ENCODE measurements around the gene PRODH2.

PRODH2 gene

GRCh38 chr19:35789195-35789977 lies 23.3 kb downstream of the PRODH2 start:
- Histone ChIP-seq H3K4me3 (ENCODE audit: low read length, poor library complexity, severe bottlenecking) (no peak overlapping the region), H3K27me3 (ENCODE audit: insufficient read depth, low read length, poor library complexity, severe bottlenecking) (no peaks in the 10 kb centered on the region), H3K79me2 (ENCODE audit: insufficient read depth, low read length) (no peaks in the 10 kb centered on the region), H3K4me2 (ENCODE audit: low read depth, low read length, poor library complexity, severe bottlenecking) (no peak overlapping the region), H2AFZ (ENCODE audit: low read length) (no peak overlapping the region), H4K20me1 (ENCODE audit: insufficient read depth, low read length, poor library complexity, severe bottlenecking) (peaks cover 3% of the 10 kb centered on the region), H3K9ac (ENCODE audit: low read depth, low read length, poor library complexity, severe bottlenecking) (no peak overlapping the region), H3F3A (ENCODE audit: low read depth) (no peaks in the 10 kb centered on the region), H3K36me3 (ENCODE audit: insufficient read depth, low read length) (no peaks in the 10 kb centered on the region; the same call in 1 of the 2 replicates), H3K4me1 (ENCODE audit: insufficient read depth, low read length, poor library complexity, severe bottlenecking) (no peaks in the 10 kb centered on the region), H3K9me3 (ENCODE audit: insufficient read depth, low read depth, low read length) (no peaks in the 10 kb centered on the region), H3K9me2 (replicated peaks; ENCODE audit: low read depth, low read length) (no peaks in the 10 kb centered on the region)
- no peak for TF ChIP-seq EZH2phosphoT487 (IDR thresholded peaks at IDR 0.05; ENCODE audit: borderline replicate concordance)
- TF ChIP-seq CTCF (conservative IDR thresholded peaks at IDR 0.05; ENCODE audit: low read length) = no peak

DNA sequence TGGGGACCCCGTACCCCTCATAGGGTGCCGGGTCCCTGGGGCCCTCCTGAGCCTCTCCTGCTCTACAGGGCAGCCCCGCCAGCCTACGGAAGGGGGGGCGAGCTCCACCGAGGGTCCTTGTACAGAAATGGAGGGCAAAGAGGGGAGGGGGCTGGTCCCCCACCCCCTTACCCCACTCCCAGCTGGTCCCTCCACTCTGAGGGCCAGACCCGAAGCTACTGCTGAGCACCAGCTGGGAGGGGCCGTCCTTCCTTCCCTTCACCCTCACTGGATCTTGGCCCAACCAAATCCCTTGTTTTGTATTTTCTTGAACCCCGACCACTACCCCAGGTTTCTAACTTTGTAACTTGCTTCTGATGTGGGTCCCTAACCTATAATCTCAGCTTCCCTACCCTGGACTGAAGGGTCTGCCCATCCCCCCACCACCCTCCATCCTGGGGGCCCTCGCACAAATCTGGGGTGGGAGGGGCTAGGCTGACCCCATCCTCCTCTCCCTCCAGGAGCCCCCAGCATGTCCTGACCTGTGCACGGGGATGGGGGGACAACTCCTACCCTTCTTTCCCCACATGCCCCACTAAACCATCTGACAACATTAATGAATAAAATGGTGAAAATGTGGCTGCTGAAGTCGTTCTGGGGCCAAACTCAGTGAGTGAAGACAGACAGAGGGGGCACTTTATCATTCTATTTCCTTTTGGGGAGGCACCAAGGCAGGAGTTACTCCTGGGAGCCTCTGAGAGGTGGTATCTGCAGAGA lies 24.3 kb downstream of the PRODH2 start:
- Histone ChIP-seq H3K4me1 (ENCODE audit: insufficient read depth, low read length, poor library complexity, severe bottlenecking) (no peaks in the 10 kb centered on the region), H3K4me3 (ENCODE audit: low read length, poor library complexity, severe bottlenecking) (no peak overlapping the region), H3K9me3 (ENCODE audit: insufficient read depth, low read depth, low read length) (no peaks in the 10 kb centered on the region), H3K36me3 (ENCODE audit: insufficient read depth, low read length) (no peaks in the 10 kb centered on the region; the same call in 1 of the 2 replicates), H3K9ac (ENCODE audit: low read depth, low read length, poor library complexity, severe bottlenecking) (no peak overlapping the region), H3K79me2 (ENCODE audit: insufficient read depth, low read length) (no peaks in the 10 kb centered on the region), H2AFZ (ENCODE audit: low read length) (no peak overlapping the region), H4K20me1 (ENCODE audit: insufficient read depth, low read length, poor library complexity, severe bottlenecking) (peaks cover 3% of the 10 kb centered on the region), H3K27me3 (ENCODE audit: insufficient read depth, low read length, poor library complexity, severe bottlenecking) (no peaks in the 10 kb centered on the region), H3K4me2 (ENCODE audit: low read depth, low read length, poor library complexity, severe bottlenecking) (no peak overlapping the region), H3K9me2 (replicated peaks; ENCODE audit: low read depth, low read length) (no peaks in the 10 kb centered on the region), H3F3A (ENCODE audit: low read depth) (no peaks in the 10 kb centered on the region)
- TF ChIP-seq CTCF (conservative IDR thresholded peaks at IDR 0.05; ENCODE audit: low read length) = no peak

DNA sequence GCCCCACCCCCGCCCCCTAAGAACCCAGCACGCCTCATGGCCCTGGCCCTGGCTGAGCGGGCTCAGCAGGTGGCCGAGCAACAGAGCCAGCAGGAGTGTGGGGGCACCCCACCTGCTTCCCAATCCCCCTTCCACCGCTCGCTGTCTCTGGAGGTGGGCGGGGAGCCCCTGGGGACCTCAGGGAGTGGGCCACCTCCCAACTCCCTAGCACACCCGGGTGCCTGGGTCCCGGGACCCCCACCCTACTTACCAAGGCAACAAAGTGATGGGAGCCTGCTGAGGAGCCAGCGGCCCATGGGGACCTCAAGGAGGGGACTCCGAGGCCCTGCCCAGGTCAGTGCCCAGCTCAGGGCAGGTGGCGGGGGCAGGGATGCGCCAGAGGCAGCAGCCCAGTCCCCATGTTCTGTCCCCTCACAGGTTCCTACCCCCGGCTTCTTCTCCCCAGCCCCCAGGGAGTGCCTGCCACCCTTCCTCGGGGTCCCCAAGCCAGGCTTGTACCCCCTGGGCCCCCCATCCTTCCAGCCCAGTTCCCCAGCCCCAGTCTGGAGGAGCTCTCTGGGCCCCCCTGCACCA lies 25.3 kb downstream of the PRODH2 start:
- H3K79me2 ChIP-seq (ENCODE audit: insufficient read depth, low read length) = no peaks in the 10 kb centered on the region
- no peaks in the 10 kb centered on the region for H3F3A ChIP-seq (ENCODE audit: low read depth)
- no peak for TF ChIP-seq CTCF (conservative IDR thresholded peaks at IDR 0.05; ENCODE audit: low read length)
- TF ChIP-seq EZH2phosphoT487 (IDR thresholded peaks at IDR 0.05; ENCODE audit: borderline replicate concordance) = no peak
- H3K36me3 ChIP-seq (ENCODE audit: insufficient read depth, low read length) = peaks cover 5% of the 10 kb centered on the region; the same call in 1 of the 2 replicates
- no peak overlapping the region for H3K4me3 ChIP-seq (ENCODE audit: low read length, poor library complexity, severe bottlenecking)
- no peaks in the 10 kb centered on the region for H3K27me3 ChIP-seq (ENCODE audit: insufficient read depth, low read length, poor library complexity, severe bottlenecking)
- H3K4me2 ChIP-seq (ENCODE audit: low read depth, low read length, poor library complexity, severe bottlenecking) = no peak overlapping the region
- no peaks in the 10 kb centered on the region for H3K9me3 ChIP-seq (ENCODE audit: insufficient read depth, low read depth, low read length)
- H3K9ac ChIP-seq (ENCODE audit: low read depth, low read length, poor library complexity, severe bottlenecking) = no peak overlapping the region
- H3K4me1 ChIP-seq (ENCODE audit: insufficient read depth, low read length, poor library complexity, severe bottlenecking) = no peaks in the 10 kb centered on the region
- no peaks in the 10 kb centered on the region for H3K9me2 ChIP-seq (replicated peaks; ENCODE audit: low read depth, low read length)
- H2AFZ ChIP-seq (ENCODE audit: low read length) = no peak overlapping the region
- H4K20me1 ChIP-seq (ENCODE audit: insufficient read depth, low read length, poor library complexity, severe bottlenecking) = peaks cover 3% of the 10 kb centered on the region

All from Loucy (cell line).